ENCODE results near the gene FNDC8. TPM values are rescaled to one million over a fixed set of nuclear protein-coding genes. Genes with fewer than 3 reads are reported as not detected.

The FNDC8 gene
- total and polyA plus RNA-seq, 2 donors (not counting 1 experiment from before 2014, with no cell fraction given), result not detected

GRCh38 chr17:35129973-35130351, 8.5 kb downstream of the FNDC8 start:
- H3K9me3 Mint-ChIP-seq (ENCODE audit: insufficient read depth), result no peaks in the 10 kb centered on the region
- ChIA-PET POLR2A (no interaction called here), CTCF (no interaction called here)
- peaks cover 0 to 37% of the 10 kb centered on the region in 2 experiments for H3K36me3 ChIP-seq (replicated peaks in 1 of 2; ENCODE audit: control extremely low read depth in 1 of 2, control insufficient read depth in 1 of 2, extremely low read depth in 1 of 2, insufficient read depth in 2 of 2, low read length in 1 of 2)
- no peak overlapping the region for H3K4me3 Mint-ChIP-seq
- no peak for TF ChIP-seq EZH2 (IDR thresholded peaks at IDR 0.05; ENCODE audit: borderline replicate concordance, insufficient read depth, low read depth, low read length, poor library complexity, severe bottlenecking)
- no peak for TF ChIP-seq CTCF (IDR thresholded peaks at IDR 0.05)
- H3K9ac ChIP-seq (ENCODE audit: low read length), result no peak overlapping the region
- H3K27me3 Mint-ChIP-seq, result no peaks in the 10 kb centered on the region
- intact Hi-C loops (cut with micrococcal nuclease), result no loop called here
- WGBS (ENCODE audit: insufficient coverage), result 70% methylated on average over 2 of the region's 5 CpGs
- no peaks in the 10 kb centered on the region for H3K79me2 ChIP-seq (ENCODE audit: control insufficient read depth, insufficient read depth, low read length)
- DNase-seq (no peak), ATAC-seq (ENCODE audit: low read depth) (no peak)
- H3K9me3 ChIP-seq (ENCODE audit: control extremely low read depth in 1 of 3, control insufficient read depth in 2 of 3, insufficient read depth in 1 of 3, low read length in 2 of 3), result no peaks in the 10 kb centered on the region
- no peaks in the 10 kb centered on the region for H3K4me1 Mint-ChIP-seq
- no peak overlapping the region for H2AFZ ChIP-seq (ENCODE audit: insufficient read depth, low read depth, low read length, poor library complexity, severe bottlenecking)
- H3K27me3 ChIP-seq (replicated peaks in 1 of 4; ENCODE audit: control extremely low read depth in 1 of 4, control insufficient read depth in 3 of 4, insufficient read depth in 4 of 4, low read length in 3 of 4), result no peaks in the 10 kb centered on the region
- no peak overlapping the region for H3K4me2 ChIP-seq (replicated peaks; ENCODE audit: low read depth, low read length, poor library complexity, severe bottlenecking)
- H3K4me3 ChIP-seq (ENCODE audit: control extremely low read depth in 1 of 5, extremely low read depth in 1 of 5, insufficient read depth in 1 of 5, low read depth in 2 of 5, low read length in 4 of 5), result no peak overlapping the region
- no peaks in the 10 kb centered on the region for H3K4me1 ChIP-seq (ENCODE audit: control insufficient read depth in 2 of 2, insufficient read depth in 2 of 2, low read length in 2 of 2)
- H3K27ac ChIP-seq (ENCODE audit: low read length in 2 of 2), result no peak overlapping the region
- no peaks in the 10 kb centered on the region for H4K20me1 ChIP-seq (ENCODE audit: control insufficient read depth, insufficient read depth, low read length, poor library complexity, severe bottlenecking)
- H3K27ac Mint-ChIP-seq, result no peak overlapping the region

DNA sequence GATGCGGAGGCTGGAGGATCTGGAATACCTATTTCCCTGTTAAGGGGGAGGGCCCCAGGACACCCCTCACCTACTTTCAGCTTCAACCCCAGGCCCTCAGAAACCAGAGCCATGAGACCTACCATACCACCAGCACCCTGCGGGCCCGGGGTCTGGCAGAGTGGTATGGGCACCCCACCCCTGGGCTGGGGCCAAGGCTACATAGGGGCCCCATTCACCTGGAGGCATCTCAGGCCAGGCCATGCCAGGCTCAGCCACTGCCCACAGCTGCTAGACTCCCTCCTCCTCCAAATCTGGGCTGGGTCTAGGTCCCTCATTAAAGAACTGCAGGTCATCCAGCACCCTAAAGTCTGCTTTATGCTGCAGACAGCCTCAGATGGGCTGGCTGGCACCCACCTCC, 9.0 kb downstream of the FNDC8 start:
- Histone ChIP-seq H3K4me3 (ENCODE audit: control extremely low read depth in 1 of 5, extremely low read depth in 1 of 5, insufficient read depth in 1 of 5, low read depth in 2 of 5, low read length in 4 of 5) (no peak overlapping the region), H3K79me2 (ENCODE audit: control insufficient read depth, insufficient read depth, low read length) (no peaks in the 10 kb centered on the region), H3K9ac (ENCODE audit: low read length) (no peak overlapping the region), H4K20me1 (ENCODE audit: control insufficient read depth, insufficient read depth, low read length, poor library complexity, severe bottlenecking) (no peaks in the 10 kb centered on the region), H2AFZ (ENCODE audit: insufficient read depth, low read depth, low read length, poor library complexity, severe bottlenecking) (no peak overlapping the region), H3K36me3 (replicated peaks in 1 of 2; ENCODE audit: control extremely low read depth in 1 of 2, control insufficient read depth in 1 of 2, extremely low read depth in 1 of 2, insufficient read depth in 2 of 2, low read length in 1 of 2) (peaks cover 0 to 42% of the 10 kb centered on the region in 2 experiments), H3K4me2 (replicated peaks; ENCODE audit: low read depth, low read length, poor library complexity, severe bottlenecking) (no peak overlapping the region), H3K4me1 (ENCODE audit: control insufficient read depth in 2 of 2, insufficient read depth in 2 of 2, low read length in 2 of 2) (no peaks in the 10 kb centered on the region), H3K27me3 (replicated peaks in 1 of 4; ENCODE audit: control extremely low read depth in 1 of 4, control insufficient read depth in 3 of 4, insufficient read depth in 4 of 4, low read length in 3 of 4) (no peaks in the 10 kb centered on the region), H3K27ac (ENCODE audit: low read length in 2 of 2) (no peak overlapping the region), H3K9me3 (ENCODE audit: control extremely low read depth in 1 of 3, control insufficient read depth in 2 of 3, insufficient read depth in 1 of 3, low read length in 2 of 3) (no peaks in the 10 kb centered on the region)
- H3K9me3 Mint-ChIP-seq (ENCODE audit: insufficient read depth), result no peaks in the 10 kb centered on the region
- CTCF ChIA-PET, result no interaction called here
- DNase-seq (no peak), ATAC-seq (ENCODE audit: low read depth) (no peak)
- WGBS (ENCODE audit: insufficient coverage), result 97% methylated on average over 3 of the region's 3 CpGs
- H3K27me3 Mint-ChIP-seq, result no peaks in the 10 kb centered on the region
- no peak overlapping the region for H3K27ac Mint-ChIP-seq
- POLR2A ChIA-PET, result no interaction called here
- intact Hi-C loops (cut with micrococcal nuclease), result no loop called here
- no peak overlapping the region for H3K4me3 Mint-ChIP-seq
- TF ChIP-seq EZH2 (IDR thresholded peaks at IDR 0.05; ENCODE audit: borderline replicate concordance, insufficient read depth, low read depth, low read length, poor library complexity, severe bottlenecking), result no peak
- TF ChIP-seq CTCF (IDR thresholded peaks at IDR 0.05), result no peak
- no peaks in the 10 kb centered on the region for H3K4me1 Mint-ChIP-seq
